CD14-positive monocyte (primary cell): ENCODE data around the gene ZFHX3. TPM values are rescaled to one million over a fixed set of nuclear protein-coding genes. Genes with fewer than 3 reads are reported as not detected.

ENCODE experiments used
- DNase-seq, 3 donors: peaks; one replicate each; pipeline ENCODE4 v3.0.0-alpha.2; 2011 to 2022
- H2AFZ ChIP-seq: 2 replicates; pipeline ENCODE4 v1.6.0; 2012; ENCODE audit warnings: mild to moderate bottlenecking, low read depth, low read length, inconsistent platforms; ENCODE audit not compliant: insufficient read depth, poor library complexity, severe bottlenecking
- H3K27ac ChIP-seq, 2 donors: 1 replicate in 1 of 2; 2 replicates in 1 of 2; pipeline ENCODE4 v1.5.1; 2012 to 2013; ENCODE audit warnings: low read length in 2 of 2, control low read depth in 1 of 2, inconsistent platforms in 1 of 2, low read depth in 1 of 2, mild to moderate bottlenecking in 1 of 2
- H3K27me3 ChIP-seq, 2 donors: one replicate each; pipeline versions ENCODE4 v1.6.0 to v1.6.1; 2011 to 2013; ENCODE audit warnings: low read length in 2 of 2; ENCODE audit not compliant: control insufficient read depth in 2 of 2, insufficient read depth in 2 of 2
- H3K36me3 ChIP-seq, 2 donors: replicated peaks in 1 of 2; 1 replicate in 1 of 2; 2 replicates in 1 of 2; pipeline versions ENCODE4 v1.5.1 to v1.6.1; 2012 to 2013; ENCODE audit warnings: low read length in 2 of 2, control low read depth in 1 of 2, inconsistent platforms in 1 of 2, mild to moderate bottlenecking in 1 of 2; ENCODE audit not compliant: insufficient read depth in 2 of 2, control insufficient read depth in 1 of 2
- H3K4me1 ChIP-seq, 2 donors: 1 replicate in 1 of 2; 2 replicates in 1 of 2; pipeline versions ENCODE4 v1.5.1 to v1.6.1; 2012 to 2013; ENCODE audit warnings: low read length in 2 of 2, control low read depth in 1 of 2, inconsistent platforms in 1 of 2, mild to moderate bottlenecking in 1 of 2, moderate library complexity in 1 of 2; ENCODE audit not compliant: insufficient read depth in 2 of 2, control insufficient read depth in 1 of 2
- H3K4me2 ChIP-seq: replicated peaks from 2 replicates; pipeline ENCODE3; 2012; ENCODE audit warnings: low read length, moderate library complexity, mild to moderate bottlenecking; ENCODE audit not compliant: poor library complexity, severe bottlenecking; ENCODE audit errors: extremely low read depth
- H3K4me3 ChIP-seq, 3 experiments: fragments of 200-600 bp in 1 of 3; sonication (generic) in 1 of 3; replicated peaks in 1 of 3; 1 replicate in 2 of 3; 2 replicates in 1 of 3; pipeline ENCODE4 v1.5.1; 2011 to 2013; ENCODE audit warnings: low read length in 3 of 3, mild to moderate bottlenecking in 3 of 3, control low read depth in 2 of 3, low read depth in 2 of 3, inconsistent platforms in 1 of 3, moderate library complexity in 1 of 3
- H3K79me2 ChIP-seq: 2 replicates; pipeline ENCODE4 v1.6.0; 2012; ENCODE audit warnings: mild to moderate bottlenecking, control low read depth, inconsistent platforms, low read length, moderate library complexity; ENCODE audit not compliant: insufficient read depth
- H3K9ac ChIP-seq: 2 replicates; pipeline ENCODE4 v1.6.0; 2017; ENCODE audit warnings: low read length, mild to moderate bottlenecking; ENCODE audit not compliant: insufficient read depth, poor library complexity, severe bottlenecking
- H3K9me3 ChIP-seq, 2 donors: replicated peaks in 1 of 2; 1 replicate in 1 of 2; 2 replicates in 1 of 2; pipeline versions ENCODE4 v1.5.1 to v1.6.1; 2012 to 2013; ENCODE audit warnings: low read length in 2 of 2, control low read depth in 1 of 2; ENCODE audit not compliant: control insufficient read depth in 1 of 2, insufficient read depth in 1 of 2
- H4K20me1 ChIP-seq: 2 replicates; pipeline ENCODE4 v1.6.0; 2012; ENCODE audit warnings: mild to moderate bottlenecking, low read length, control low read depth, moderate library complexity; ENCODE audit not compliant: insufficient read depth
- H3K27ac Mint-ChIP-seq, 7 donors: one replicate each; pipeline ENCODE4 v1.8.0; 2020; ENCODE audit warnings: mild to moderate bottlenecking in 7 of 7, mixed read lengths in 7 of 7, moderate library complexity in 6 of 7, inconsistent platforms in 2 of 7
- H3K27me3 Mint-ChIP-seq, 3 donors: one replicate each; pipeline ENCODE4 v1.8.0; 2021 to 2022; ENCODE audit warnings: low read depth in 3 of 3, mild to moderate bottlenecking in 3 of 3, mixed read lengths in 3 of 3, moderate library complexity in 3 of 3, inconsistent platforms in 1 of 3
- H3K36me3 Mint-ChIP-seq, 2 donors: one replicate each; pipeline ENCODE4 v1.8.0; 2020; ENCODE audit warnings: mixed read lengths in 2 of 2, inconsistent platforms in 1 of 2, mild to moderate bottlenecking in 1 of 2
- H3K4me1 Mint-ChIP-seq: one replicate; pipeline ENCODE4 v1.8.0; 2020; ENCODE audit warnings: mild to moderate bottlenecking, mixed read lengths
- H3K4me3 Mint-ChIP-seq, 2 donors: one replicate each; pipeline ENCODE4 v1.8.0; 2020; ENCODE audit warnings: mild to moderate bottlenecking in 2 of 2, mixed read lengths in 2 of 2, moderate library complexity in 1 of 2
- H3K9me3 Mint-ChIP-seq, 7 donors: one replicate each; pipeline ENCODE4 v1.8.0; 2020 to 2022; ENCODE audit warnings: mixed read lengths in 7 of 7, mild to moderate bottlenecking in 6 of 7, moderate library complexity in 6 of 7, inconsistent platforms in 2 of 7
- WGBS: methylation state at CpG from one replicate; pipeline ENCODE4 v1.1.5; 2013; ENCODE audit warnings: missing lambda C conversion rate; ENCODE audit not compliant: insufficient coverage; 5-methylcytosine and 5-hydroxymethylcytosine counted together
- intact Hi-C, 2 donors: fragments of 100-400 bp; cut with micrococcal nuclease; formaldehyde crosslinking; loops; one replicate each; pipeline versions ENCODE4 v1.15.0 to v1.15.1; 2023
- polyA plus RNA-seq, 3 donors: library from polyadenylated mRNA; depleted of rRNA in 1 of 3; unstranded in 2 of 3; stranded (reverse) in 1 of 3; fragments of 300-500 nt in 2 of 3; fragments of >200 nt in 1 of 3; fragmentation: Illumina TruSeq in 2 of 3; gene quantifications; 1 replicate in 2 of 3; 2 replicates in 1 of 3; pipeline ENCODE4 v1.2.3, GENCODE V29; 2012 to 2021
- TF ChIP-seq, protein P1 (sequence below): fragments of 200-600 bp; IDR thresholded peaks from one replicate; pipeline ENCODE4 v1.8.0; 2022; ENCODE audit warnings: antibody characterized with exemption, mild to moderate bottlenecking

Gene ZFHX3
- polyA plus RNA-seq, 3 donors, result 0.42 to 4.2 (median 0.43) TPM

DNA sequence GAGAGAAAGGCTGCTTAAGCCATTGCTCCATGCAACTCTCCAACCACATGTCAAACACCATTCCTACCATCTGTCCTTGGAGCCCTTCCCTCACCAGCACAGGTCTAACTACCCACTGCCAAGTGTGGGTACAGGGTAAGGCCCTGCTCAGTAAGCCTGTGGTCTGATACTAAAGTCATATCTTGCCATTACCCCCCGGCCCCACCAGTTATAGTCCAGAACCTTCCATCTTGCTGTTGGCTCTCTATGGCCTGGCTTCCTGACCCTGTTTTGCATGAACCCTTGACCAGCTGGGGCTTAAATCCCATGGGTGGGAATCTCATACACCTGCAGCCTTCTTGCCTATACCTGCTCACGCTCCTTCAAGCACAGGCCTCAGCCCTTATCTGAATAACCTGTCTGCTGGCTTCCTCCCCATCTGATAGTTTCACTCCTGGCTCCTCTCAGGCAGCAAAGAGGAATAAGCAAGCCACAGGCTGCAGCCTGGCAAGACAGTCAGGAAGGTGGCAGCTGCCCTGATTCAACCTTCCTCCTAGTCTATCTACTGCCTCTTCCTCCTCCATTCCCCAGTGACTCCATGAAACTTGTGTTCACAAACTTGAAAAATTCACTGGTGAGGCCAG, 64.1 kb downstream of the ZFHX3 start:
- Histone ChIP-seq H3K4me1 (peaks cover 2 to 4% of the 10 kb centered on the region in 2 donors), H3K27ac (no peak overlapping the region), H3K36me3 (no peaks in the 10 kb centered on the region), H3K9me3 (no peaks in the 10 kb centered on the region), H3K9ac (no peak overlapping the region), H3K4me2 (no peak overlapping the region), H4K20me1 (peaks cover 88% of the 10 kb centered on the region), H3K79me2 (peaks cover 4% of the 10 kb centered on the region), H3K4me3 (no peak overlapping the region), H3K27me3 (no peaks in the 10 kb centered on the region), H2AFZ (no peak overlapping the region)
- peaks cover 0 to 2% (median 0%) of the 10 kb centered on the region in 7 donors for H3K9me3 Mint-ChIP-seq
- peaks cover 0 to 3% (median 0%) of the 10 kb centered on the region in 3 donors for H3K27me3 Mint-ChIP-seq
- H3K4me3 Mint-ChIP-seq, result no peak overlapping the region
- intact Hi-C loops, result no loop called here
- H3K4me1 Mint-ChIP-seq, result peaks cover 13% of the 10 kb centered on the region
- H3K27ac Mint-ChIP-seq, result peak overlapping the region in 3 of 7 donors; percentile 2 to 54 (median 41)
- no peak for DNase-seq
- H3K36me3 Mint-ChIP-seq, result peaks cover 0 to 4% of the 10 kb centered on the region in 2 donors
- 83% methylated on average over 2 of the region's 2 CpGs for WGBS
- TF ChIP-seq, protein P1, sequence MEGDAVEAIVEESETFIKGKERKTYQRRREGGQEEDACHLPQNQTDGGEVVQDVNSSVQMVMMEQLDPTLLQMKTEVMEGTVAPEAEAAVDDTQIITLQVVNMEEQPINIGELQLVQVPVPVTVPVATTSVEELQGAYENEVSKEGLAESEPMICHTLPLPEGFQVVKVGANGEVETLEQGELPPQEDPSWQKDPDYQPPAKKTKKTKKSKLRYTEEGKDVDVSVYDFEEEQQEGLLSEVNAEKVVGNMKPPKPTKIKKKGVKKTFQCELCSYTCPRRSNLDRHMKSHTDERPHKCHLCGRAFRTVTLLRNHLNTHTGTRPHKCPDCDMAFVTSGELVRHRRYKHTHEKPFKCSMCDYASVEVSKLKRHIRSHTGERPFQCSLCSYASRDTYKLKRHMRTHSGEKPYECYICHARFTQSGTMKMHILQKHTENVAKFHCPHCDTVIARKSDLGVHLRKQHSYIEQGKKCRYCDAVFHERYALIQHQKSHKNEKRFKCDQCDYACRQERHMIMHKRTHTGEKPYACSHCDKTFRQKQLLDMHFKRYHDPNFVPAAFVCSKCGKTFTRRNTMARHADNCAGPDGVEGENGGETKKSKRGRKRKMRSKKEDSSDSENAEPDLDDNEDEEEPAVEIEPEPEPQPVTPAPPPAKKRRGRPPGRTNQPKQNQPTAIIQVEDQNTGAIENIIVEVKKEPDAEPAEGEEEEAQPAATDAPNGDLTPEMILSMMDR, result no peak

DNA sequence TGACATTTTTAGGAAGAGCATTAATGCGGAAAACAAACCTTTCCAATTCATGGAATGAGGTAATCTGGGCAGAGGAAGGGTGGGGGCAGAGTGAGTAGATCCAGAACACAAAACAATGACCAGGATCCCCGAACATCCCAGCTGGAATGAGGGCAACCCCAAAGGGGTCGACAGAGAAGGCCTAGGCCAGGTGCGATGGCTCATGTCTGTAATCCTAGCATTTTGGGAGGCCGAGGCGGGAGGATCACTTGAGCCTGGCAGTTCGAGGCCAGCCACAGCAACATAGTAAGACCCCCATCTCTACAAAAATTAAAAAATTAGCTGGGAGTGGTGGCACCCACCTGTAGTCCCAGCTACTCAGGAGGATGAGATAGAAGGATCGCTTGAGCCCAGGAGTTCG, 64.7 kb downstream of the ZFHX3 start:
- Mint-ChIP-seq H3K4me3 (no peak overlapping the region), H3K4me1 (peaks cover 19% of the 10 kb centered on the region), H3K36me3 (peaks cover 0 to 7% of the 10 kb centered on the region in 2 donors), H3K27ac (no peak overlapping the region), H3K27me3 (peaks cover 0 to 3% (median 0%) of the 10 kb centered on the region in 3 donors), H3K9me3 (peaks cover 0 to 2% (median 0%) of the 10 kb centered on the region in 7 donors)
- TF ChIP-seq, protein P1, result no peak
- Histone ChIP-seq H4K20me1 (peaks cover 88% of the 10 kb centered on the region), H3K9me3 (no peaks in the 10 kb centered on the region), H2AFZ (no peak overlapping the region), H3K27ac (no peak overlapping the region), H3K36me3 (no peaks in the 10 kb centered on the region), H3K9ac (no peak overlapping the region), H3K79me2 (peaks cover 4% of the 10 kb centered on the region), H3K27me3 (no peaks in the 10 kb centered on the region), H3K4me2 (no peak overlapping the region), H3K4me3 (no peak overlapping the region), H3K4me1 (peaks cover 8 to 10% of the 10 kb centered on the region in 2 donors)
- DNase-seq, result no peak
- WGBS, result 97% methylated on average over 5 of the region's 9 CpGs
- intact Hi-C loops, result no loop called here
